ENCODE data around the gene HOXA5.
A peak's percentile ranks its signal among the peaks of the same experiment; 100 is the strongest.

HOXA5 gene

GRCh38 chr7:27104341-27105058 is 39.0 kb downstream of the HOXA5 start:
- no peak for DNase-seq

- no peak for DNase-seq
Observed at GRCh38 chr7:27103489-27104226, 39.8 kb downstream of the HOXA5 start.

GRCh38 chr7:27102581-27103442 is 40.7 kb downstream of the HOXA5 start, which contains the start of gene HOXA2:
HOXA2 (minus strand) TSS chr7:27102683; CDS start chr7:27102500, 183 bp downstream.
- DNase-seq: no peak

GRCh38 chr7:27101957-27102580 is 41.4 kb downstream of the HOXA5 start:
- no peak for DNase-seq

DNA sequence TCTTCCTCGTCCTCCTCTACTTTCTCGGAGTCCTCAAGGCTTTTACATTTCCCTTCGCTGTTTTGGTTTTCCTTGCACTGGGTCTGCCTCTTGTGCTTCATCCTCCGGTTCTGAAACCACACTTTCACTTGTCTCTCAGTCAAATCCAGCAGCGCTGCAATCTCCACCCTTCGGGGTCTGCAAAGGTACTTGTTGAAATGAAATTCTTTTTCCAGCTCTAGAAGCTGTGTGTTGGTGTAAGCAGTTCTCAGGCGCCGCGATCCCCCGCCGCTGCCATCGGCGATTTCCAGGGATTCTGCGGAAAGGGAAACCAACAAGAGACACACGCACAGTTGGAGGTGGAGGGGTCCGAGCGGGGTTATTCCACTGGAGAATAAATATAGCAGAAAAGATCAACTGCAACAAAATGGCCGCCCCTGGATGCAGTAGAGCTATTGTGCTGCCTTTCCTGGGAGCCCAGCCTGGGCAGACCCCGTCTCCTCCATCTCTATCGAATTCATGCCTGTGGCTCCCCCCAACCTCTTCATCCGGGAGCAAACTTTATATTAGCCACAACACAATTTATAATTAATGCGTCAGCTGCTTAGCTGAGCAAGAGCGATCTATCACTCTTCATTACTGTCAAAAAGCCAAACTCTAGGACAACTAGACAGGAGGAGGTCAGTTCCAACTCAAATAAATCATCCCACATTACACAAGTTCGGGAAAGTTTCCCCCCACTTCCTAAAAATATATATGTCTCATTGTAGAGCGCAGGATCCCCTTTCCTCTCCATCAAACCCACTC is 42.1 kb downstream of the HOXA5 start:
- DNase-seq: no peak

- DNase-seq: no peak
Observed at GRCh38 chr7:27100694-27101170, 42.7 kb downstream of the HOXA5 start.

- DNase-seq: no peak
Observed at GRCh38 chr7:27099453-27100370, 43.8 kb downstream of the HOXA5 start.

DNA sequence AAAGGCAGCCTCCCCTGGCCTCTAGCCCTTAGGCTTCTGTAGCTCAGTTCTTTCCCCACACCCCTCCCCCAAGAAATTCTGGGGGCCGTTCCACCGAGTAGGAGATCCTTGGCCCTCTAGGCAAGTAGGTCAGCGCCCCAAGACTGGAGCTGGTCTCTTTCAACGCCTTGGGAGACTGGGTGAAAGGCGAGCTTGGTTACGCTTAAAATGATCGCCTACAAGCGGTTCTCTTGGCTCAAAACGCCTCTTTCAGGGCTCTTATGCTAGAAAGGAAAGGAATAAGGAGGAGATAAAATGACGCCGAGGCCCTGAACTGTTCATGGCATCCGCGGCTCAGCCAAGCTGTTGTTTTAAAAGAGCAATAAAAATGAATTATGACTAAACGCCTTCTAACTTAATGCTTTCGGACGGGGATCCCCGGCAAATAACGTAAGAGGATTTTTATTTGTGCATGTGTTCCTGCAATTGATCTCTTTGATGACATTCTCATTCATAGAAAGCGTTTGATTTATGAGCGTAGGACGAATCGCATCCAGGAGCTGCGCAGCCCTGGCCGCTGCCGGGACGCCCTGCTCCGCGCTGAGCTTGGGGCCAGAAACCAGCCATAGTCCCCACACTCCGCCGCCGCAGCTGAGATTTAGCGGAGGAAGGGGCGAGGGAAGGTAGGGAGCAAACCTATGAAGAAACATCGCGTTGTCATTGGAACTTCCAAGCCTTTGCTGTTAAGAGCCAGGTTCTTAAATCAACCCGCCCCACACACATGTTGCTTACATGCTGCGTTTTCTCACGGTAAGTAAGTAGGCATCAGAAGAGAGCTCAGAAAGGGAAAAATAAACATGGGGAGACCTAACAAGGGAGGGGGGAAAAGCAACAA is 44.7 kb downstream of the HOXA5 start:
- DNase-seq: no peak

DNA sequence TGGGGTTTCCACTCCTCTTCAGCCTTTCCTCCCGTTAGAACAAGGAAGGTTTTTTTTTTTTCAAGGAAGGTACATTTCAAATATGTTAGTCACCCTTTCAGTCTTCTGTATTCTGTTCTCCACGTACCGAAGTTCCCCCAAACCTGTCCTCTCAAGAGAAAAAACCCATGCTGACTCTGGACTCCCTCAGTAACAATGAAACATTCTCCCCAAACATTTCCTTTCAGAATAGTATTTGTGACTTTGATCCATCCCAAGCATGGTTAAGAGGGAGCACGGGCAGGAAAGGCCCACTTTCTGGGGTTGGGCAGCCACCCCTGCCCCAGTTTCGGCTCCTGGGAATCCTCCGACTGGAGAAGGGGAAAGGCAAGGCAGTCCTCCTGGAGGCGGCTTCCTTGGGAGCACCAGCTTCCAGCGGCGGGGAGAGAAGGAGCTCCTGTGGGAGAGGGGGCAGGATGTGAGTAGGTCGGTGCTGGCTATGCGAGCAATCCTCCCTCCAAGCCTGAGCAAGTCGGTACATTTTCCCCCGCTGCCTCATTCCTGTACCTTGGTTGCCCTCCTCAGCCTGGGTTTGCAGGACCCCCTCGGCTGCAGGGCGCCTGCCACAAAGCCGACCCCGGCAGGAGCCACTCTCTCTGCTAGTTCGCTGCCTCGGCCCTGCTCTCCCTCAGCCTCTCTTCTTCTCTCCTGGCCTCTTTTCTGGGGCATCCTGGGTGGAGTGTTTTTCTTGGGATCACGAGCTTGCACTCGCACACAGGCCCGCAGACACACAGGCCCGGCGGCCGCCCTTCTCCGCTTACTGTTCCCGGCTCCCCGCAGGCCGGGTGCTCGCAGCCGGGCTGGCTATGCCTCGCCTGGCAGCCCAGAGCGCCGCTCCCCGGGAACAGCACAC is 45.5 kb downstream of the HOXA5 start:
- no peak for DNase-seq

- no peak for DNase-seq
Observed at GRCh38 chr7:27096768-27097514, 46.5 kb downstream of the HOXA5 start.

DNA sequence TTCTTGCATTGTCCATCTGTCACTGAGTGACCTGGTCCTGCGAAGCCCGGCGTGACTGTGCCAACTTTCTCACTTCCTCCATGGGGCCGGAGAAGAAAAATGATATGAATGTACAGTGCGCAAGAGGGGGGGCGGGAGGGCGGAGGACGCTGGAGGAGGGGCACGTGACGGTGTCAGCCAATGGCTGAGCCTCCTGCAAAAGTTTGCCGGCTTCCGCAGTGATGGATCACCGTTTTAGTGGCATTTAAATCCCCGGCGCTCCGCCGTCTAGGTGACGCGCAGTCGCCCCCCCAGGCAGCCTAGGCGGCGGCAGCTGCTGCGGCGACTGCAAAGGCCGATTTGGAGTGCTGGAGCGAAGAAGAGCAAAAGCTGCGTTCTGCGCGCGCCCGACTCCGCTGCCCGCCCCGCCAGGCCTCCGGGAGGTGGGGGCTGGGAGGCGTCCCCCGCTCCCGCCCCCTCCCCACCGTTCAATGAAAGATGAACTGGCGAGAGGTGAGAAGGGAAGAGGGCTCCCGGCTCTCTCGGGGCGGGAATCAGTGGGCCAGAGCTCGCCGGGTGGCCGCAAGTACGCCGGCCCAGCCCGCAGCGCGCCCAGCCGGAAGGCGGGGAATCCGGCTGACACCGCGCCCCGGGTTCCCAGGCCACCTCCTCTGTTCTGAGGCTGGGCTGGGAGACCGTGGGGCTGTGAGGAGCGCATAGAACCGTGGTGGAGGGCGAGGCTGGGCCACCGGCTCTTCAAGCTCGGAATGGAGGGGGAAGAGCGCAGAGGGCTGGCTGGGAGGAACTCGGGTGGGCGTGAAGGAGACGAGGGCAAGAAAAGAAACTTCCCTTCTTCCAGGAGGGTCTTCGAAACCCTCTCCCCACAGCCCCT is 47.3 kb downstream of the HOXA5 start, which contains the start of gene HOXA1:
HOXA1 (minus strand) TSS at position 104 of the 871 bp plus-strand sequence; CDS start at position 16, 88 bp downstream.
- peak; percentile 70 for DNase-seq

GRCh38 chr7:27095050-27095896 is 48.2 kb downstream of the HOXA5 start:
- no peak for DNase-seq

GRCh38 chr7:27094304-27095049 is 49.0 kb downstream of the HOXA5 start:
- DNase-seq: no peak

- no peak for DNase-seq
Observed at GRCh38 chr7:27093184-27093895, 50.1 kb downstream of the HOXA5 start.

DNA sequence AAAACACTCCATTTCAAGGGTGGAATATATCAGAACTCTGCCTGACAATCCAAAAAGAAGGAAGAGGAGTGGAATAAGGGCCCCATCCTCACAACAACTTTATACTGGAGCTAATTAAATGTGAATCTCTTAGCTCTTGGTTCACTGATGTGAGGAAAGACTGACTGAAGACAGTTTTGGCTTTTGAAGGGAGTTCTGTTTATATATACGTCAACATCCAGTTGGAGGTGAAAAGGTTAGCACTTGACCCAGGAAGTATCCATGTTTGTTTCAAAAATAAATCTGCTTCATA is 50.7 kb downstream of the HOXA5 start:
- DNase-seq: no peak
